ENCODE measurements around the gene SLC31A1.
A peak's percentile ranks its signal among the peaks of the same experiment; 100 is the strongest.

The SLC31A1 gene

DNA sequence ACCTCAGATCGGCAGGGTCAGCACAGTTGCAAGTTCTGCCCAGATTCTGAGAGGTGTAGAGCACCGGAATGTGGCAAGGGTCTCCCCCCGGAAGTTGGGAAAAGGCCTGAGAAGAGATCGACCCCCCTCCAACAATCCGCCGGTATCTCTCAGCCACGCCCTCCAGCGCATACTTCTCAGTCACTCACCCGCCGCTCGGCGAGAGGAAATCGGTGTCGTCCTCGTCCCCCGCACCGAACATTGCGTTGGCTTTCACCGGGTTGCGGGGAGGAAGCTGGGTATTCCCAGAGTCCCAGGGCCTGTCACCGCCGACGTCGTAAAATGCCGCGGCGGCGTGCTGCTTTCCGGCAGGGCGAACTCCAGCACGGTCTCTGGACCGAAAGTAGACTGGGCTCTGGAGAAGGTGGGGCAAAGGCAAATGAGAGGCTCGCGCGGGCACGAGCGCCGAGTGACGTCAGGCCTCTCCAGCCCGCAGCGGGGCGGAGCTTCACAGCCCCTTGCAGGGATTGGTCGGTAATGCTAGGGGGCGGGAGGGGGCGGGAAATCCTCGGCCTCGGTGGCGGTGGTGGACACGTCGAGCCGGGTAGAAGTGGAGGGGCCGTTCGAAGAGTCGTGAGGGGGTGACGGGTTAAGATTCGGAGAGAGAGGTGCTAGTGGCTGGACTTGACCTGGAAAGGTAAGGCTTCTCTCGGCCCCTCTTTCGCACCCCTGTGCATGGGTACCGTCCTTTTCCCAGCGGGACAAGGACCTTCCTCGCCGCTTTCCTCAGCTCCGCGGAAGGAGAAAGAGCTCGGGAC is at the start of gene SLC31A1, which contains the start of gene FKBP15:
TSS of gene SLC31A1 (plus strand) at position 542 of the 797 bp plus-strand sequence. CDS start 34,605 bp downstream, outside the sequence.
TSS of gene FKBP15 (minus strand) at position 275 of the 797 bp plus-strand sequence. CDS start at position 241, 34 bp downstream.
- peak; percentile 97 for DNase-seq
- ATAC-seq = peak; percentile 97

DNA sequence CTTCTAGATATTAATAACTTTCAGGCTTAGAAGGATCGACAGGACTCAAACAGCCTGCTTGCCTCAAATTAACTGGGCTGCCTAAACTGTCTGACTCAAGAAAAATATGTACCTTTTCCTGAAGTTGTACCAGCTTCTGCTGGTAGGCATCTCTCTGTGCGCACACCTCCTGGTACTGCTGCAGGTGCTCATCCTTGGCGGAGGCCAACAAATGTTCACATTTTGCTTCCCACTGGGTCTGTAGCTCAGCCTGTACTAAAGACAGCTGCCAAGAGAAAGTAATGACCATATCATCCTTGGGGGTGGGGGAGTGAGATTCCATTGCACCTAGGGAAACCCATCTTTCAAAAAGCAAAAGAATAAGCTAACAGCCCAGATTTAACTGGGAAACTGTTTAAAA is 48.0 kb upstream of the SLC31A1 start:
- ATAC-seq (no peak), DNase-seq (no peak)

DNA sequence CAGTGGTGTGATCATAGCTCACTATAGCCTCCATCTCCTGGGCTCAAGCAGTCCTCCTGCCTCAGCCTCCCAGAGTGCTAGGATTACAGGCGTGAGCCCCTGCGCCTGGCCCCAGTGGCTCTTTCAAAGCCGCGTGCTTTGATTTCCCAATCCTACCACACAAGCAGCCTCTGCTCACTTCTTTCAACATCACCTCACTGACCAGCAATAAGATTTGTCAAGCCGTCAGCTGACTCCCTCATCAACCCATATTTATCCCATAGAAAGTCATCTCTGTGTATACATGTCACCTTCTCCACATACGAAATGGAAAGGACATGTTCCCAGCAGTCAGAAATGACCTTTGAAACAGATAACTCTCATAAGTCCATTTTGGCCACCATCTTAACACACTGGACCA is 44.5 kb upstream of the SLC31A1 start:
- ATAC-seq (no peak), DNase-seq (no peak)

DNA sequence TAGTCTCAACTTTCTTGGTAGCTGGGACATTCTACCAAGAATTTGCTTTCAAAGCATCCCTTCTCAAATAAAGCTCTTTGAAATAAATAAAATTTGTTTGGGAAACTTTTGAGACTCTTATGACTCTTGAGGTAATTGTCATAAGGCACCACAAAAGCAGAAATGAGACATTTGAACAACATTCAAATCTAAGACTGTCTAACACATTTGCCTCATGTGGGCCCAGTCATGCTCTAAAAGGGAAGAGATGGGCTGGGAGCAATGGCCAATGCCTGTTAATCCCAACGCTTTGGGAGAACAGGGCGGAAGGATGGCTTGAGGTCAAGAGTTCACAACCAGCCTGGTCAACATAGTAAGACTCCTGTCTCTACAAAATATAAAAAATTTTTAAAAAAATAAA is 44.1 kb upstream of the SLC31A1 start:
- ATAC-seq (no peak), DNase-seq (no peak)

DNA sequence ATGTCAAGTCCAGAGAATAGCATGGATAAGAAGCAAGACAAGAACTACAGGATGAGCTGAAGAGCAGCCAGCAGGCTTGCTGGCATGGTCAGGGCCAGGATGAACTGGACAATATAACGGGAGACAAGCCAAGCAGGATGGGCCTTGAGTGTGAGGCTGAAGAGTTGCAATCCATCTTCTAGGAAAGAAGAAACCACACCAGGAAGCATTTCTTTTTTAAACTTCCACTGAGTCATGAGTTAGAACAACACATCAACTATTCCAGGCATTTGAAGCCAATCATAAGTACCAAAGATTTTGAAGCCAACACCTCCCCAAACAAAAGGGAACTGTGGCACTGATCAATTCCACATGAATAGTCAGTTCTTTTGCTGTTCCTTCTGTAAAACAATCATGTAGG is 43.3 kb upstream of the SLC31A1 start:
- DNase-seq (no peak), ATAC-seq (no peak)

DNA sequence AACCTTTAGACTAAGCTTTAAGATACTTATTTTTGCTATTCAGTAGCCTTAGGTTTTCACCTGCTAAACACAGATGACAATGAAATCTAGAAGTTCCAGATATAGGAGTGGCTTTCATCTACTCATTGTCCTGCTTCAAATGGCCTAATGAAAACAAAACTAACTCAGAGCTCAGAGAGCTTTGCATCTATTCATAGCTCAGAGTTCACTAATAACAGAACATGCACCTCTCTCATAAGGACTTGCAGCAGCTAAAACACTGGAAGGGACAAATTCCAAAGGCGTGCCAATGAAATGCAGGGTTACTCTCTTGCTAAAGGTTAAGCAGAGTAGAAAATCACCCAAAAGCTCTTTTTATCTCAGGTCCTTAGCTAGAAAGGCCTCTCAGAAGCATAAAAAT is 41.5 kb upstream of the SLC31A1 start:
- no peak for DNase-seq
- no peak for ATAC-seq

DNA sequence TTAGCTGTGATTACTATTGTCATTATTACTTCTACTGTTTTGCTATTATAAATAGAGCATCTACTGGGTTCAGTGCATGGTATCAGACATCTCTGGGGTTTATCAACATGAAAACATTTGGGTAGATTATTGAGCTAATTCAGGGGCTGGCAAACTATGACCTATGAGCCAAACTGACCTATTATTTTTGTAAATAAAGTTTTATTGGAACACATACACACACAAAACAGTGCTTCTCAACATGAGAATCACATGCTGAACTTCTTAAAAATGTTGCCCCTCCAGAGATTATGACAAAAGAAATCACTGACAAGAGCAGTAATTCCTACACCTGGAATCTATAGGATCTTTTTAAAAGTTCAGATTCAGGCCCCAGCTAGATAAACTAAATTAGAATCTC is 40.2 kb upstream of the SLC31A1 start:
- DNase-seq (no peak), ATAC-seq (no peak)

DNA sequence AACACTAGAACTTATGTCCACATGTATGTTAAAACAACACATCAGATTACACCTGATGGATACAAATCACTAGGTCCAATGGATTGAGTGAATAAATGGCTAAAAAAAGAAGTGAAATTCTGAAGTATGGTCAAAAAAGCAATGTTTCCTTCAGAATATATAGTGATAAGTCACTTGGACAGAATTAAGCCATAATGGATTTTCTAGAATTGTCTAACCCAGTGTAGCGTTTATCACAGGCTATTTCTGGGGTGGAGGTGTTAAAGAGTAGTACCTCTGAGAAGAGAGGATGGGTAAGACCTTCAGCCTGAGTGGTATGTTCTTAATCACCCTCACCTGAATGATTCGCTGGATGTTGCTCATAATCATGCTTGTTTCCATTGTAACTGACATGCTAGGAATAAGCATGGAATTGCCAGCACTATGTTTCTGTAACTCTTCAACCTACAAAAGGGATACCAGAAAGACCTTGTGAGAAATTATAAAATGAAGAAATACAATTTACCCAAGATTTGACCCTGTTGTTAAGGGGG is 37.3 kb upstream of the SLC31A1 start:
- ATAC-seq (no peak), DNase-seq (no peak)

DNA sequence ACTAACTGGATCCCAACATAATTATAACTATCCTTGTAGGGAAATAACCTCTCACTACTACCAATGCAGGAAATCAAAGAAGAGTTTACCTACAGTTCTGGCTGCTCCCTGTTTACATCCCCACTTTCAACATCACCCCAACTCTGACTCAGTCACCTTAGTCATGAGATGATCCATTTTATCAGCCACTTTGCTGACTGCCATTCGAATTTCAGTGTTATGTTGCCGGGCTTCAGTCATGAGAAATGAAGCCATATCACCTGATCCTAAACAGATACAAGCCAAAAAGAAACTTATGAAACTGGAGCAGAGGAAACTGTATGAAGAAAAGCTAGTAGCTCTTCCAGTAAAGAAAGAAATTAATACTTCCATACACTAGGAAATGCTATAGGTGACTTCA is 36.8 kb upstream of the SLC31A1 start:
- DNase-seq = no peak
- no peak for ATAC-seq

DNA sequence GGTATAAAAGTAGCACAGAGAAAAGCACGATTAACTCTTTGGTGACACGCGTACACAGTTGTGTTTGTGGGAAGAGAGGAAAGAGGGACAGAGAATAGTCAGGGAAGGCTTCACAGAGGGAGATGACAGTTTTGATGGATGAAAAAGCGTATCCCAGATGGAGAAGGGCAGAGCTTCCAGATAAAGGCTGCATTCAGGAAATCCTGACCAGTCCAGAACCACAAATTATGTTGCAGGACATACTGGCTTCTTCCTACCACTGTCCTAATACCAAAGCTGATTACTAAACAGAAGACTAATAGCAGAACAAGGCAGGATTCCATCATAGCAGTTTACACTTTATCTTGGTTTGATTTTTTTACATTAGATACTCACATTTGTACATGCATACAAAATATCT is 36.1 kb upstream of the SLC31A1 start:
- no peak for ATAC-seq

DNA sequence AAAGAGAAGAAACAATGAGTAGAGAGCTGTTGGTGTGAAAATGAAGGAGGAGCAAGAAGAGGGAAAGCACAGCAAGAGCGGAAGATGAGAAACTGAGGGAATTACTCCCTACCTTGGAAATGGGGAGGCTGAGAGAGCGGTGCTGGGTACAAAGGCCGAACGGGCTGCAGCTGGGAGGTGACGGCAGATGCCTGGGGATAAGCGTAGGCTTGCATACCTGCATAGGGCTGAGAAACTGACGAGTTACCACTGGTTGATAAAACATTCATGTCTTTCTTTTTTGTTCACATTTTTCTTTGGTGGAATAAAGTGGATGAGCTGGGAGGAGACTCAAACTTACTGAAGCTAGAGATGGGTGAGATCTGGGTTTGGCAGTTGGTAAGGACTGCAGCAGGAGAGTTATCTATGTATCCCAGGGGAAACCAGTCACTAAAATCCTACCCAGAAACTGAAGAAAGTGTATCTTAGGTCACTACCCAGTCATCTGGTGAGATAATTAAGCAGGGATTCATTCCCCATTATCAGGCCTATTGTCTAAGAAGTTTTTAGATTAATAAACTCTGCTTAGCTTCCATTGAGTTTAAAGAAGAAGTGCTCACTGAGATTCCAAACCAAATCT is 35.1 kb upstream of the SLC31A1 start:
- no peak for DNase-seq
- ATAC-seq = no peak

More for the DNA sequence above, 36.1 kb upstream of the SLC31A1 start:
- DNase-seq = no peak

DNA sequence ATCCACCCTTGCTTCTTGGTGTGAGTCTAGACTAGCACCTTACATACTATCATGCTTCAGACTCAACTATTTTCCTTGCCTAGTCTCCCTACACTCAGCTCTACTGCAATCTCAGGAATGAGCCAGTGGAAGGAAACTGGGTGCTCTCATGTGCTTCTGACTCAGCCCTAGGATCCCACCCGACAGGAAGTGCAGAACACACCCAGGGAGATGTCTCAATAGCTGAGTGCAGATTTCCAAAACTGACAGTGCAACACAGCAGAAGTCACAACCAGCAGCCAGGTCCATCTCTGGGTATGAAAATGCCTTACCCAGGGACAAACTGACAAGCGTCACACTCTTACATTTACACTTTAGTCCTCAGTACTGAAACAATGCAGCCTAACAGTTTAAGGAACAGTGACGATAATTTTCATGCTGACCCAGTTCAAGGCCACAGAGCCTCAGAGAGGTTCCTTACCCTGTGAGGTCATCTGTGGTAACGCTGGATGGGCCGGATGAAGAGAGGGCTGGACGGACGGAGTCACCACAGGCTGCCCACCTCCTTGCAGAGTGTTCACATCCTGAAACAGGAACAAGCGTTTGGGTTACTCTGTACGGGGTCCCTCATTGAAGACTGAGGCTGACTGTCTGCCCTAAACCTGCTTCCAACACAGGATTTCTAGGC is 33.3 kb upstream of the SLC31A1 start:
- ATAC-seq = peak; percentile 36
- DNase-seq = no peak

DNA sequence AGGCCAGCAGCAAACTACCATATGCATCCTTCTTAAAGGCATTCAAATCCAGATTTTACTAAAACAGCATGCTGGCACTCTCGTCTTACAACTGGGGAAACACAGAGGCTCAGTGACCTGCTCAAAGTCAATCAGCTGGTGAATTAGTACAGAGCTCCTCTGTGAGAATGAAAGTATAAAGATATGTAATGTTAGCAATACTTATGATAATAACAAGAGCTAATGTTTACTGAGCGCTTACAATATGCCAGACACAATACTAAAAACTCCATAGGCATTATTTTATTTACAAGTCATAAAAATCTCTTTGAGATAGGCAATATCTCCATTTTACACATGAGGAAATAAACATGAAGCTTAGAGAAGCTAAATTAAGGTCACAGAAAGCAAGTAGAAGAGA is 28.9 kb upstream of the SLC31A1 start:
- no peak for DNase-seq
- ATAC-seq = no peak

DNA sequence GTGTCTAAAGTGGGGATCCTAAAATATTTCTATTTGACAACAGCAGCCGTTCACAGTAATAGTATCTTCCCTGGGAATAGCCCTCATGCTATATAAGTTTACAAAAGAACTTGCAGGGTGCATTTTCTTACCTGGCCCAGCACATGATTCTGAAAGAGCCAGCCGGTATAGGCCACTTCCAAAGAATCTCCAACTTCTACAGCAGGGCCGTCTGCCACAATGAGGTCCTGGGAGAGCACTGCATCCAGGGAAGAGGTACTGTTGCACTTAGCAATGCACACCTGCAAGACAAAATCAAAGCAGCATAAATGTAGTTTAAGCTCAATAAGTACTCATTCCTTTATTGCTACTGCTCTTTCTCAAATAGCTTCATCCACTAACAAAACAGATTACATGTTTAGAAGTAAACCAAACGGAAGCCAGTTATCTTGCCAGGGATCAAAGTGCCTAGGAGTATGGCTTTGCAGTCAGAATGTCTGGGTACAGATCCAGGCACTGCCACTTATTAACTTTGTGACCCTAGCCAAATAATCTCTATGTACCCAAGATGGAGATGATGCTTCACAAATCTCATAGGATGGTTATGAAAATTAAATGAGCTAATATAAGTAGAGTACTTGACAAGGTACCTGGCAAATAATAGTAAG is 21.5 kb upstream of the SLC31A1 start:
- DNase-seq = no peak
- ATAC-seq = no peak

DNA sequence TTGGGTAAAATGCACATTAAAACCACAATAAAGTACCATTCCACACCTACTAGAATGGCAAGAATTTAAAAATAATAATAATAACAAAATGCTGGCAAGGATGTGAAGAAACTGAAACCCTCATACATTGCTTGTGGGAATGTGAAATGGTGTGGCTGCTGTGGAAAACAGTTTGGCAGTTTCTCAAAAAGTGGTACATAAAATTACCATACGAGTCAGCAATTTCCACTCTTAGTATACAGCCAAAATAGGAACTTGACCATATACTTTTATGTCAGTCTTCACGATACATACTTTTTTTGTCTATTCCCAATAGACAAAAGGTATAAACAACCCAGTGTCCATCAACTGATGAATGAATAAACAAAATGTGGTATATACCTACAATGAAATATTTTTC is 15.9 kb upstream of the SLC31A1 start:
- DNase-seq (no peak), ATAC-seq (no peak)

DNA sequence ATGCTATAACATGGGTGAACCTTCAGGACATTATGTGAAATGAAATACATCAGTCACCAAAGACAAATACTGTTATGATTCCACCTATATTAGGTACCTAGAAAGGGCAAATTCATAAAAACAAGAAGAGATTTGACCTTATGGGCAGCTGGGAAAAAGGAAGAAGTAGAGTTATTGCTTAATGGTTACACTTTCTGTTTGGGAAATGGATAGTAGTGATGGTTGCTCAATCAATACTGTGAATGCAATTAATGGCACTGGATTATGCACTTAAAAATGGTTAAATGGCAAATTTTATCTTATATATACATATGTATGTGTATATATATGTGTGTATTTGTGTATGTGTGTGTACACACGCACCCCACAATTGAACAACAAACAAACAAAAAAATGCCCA is 15.5 kb upstream of the SLC31A1 start:
- no peak for DNase-seq

DNA sequence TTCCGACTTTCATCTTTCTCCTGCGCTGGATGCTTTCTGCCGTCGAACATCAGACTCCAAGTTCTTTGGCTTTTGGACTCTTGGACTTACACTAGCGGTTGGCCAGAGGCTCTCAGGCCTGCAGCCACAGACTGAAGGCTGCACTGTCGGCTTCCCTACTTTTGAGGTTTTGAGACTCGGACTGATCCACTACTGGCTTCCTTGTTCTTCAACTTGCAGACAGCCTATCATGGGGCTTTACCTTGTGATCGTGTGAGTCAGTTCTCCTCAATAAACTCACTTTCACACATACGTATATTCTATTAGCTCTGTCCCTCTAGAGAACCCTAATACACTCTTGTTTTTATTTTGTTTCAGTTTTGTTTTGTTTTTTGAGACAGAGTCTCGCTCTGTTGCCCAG is 10.5 kb upstream of the SLC31A1 start:
- no peak for DNase-seq

More for the DNA sequence above, 15.5 kb upstream of the SLC31A1 start:
- ATAC-seq = no peak

DNA sequence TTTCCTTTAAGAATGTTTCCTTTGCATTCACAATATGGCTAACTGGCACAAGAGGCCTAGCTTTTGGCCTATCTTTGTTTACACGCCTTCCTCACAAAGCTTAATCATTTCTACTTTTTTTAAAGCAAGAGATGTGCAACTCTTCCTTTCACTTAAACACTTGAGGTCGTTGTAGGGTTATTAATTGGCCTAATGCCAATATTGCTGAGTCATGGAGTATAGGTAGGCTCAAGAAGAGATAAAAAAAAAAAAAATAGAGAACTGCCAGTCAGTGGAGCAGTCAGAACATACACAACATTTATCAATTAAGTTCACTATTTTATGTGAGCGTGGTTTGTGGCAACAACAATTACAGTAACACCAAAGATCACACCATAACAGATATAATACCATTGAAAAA is 6.2 kb upstream of the SLC31A1 start:
- ATAC-seq = no peak
- no peak for DNase-seq

More for the DNA sequence above, 10.5 kb upstream of the SLC31A1 start:
- ATAC-seq = no peak

DNA sequence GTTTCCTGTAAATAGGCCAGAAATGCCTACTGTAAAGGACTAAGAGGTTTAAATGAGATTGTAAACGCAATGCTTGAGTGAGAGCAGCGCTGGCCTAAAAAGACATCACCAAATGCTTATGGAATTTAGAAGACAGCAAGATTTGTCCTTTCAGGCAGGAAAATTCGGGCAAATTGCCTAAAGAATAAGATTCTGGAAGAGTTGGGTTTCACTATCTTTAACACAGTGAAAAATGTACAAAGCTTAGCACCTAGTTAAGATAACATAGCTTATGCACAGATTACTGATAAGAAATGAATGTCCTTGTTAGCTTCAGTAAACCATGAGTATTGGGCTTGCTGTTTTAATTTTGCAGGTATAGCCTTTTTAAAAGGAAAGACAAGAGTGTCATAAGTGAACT is 4.9 kb upstream of the SLC31A1 start:
- ATAC-seq = no peak
- DNase-seq = no peak

DNA sequence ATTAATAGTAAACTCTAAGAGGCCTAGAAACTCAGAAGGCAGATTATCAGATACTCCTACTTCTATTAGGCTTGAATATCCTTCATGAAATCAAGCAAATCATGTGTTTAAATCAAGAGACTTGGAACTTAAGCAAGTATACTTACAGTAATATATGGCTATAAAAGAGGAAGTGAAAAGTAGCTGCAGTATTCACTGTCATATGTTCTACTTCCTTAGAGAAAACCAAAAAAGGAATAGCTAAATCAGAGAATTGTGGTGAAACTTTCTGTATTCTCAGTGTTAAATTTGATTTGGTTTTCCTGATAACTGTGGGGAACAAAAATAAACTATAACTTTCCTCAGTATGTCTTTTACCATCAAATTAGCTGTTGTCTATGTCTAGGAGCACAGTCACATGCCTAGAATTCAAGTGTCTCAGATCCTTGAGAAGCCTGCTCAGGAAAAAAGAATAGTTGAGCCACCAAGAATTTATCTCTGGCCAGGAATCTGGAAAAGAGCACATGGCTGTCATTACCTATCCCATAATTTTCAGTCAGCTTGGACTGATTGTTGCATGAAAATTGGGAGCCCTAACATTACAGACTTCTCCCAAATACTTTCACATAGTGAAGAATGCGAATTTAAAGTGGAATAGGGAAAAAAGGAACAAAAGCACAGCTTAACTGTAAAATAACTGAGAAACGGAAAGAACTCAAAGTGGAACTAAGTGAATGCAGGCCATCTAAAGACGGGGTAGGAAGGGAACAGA is 2.0 kb upstream of the SLC31A1 start:
- ATAC-seq = no peak
- no peak for DNase-seq

DNA sequence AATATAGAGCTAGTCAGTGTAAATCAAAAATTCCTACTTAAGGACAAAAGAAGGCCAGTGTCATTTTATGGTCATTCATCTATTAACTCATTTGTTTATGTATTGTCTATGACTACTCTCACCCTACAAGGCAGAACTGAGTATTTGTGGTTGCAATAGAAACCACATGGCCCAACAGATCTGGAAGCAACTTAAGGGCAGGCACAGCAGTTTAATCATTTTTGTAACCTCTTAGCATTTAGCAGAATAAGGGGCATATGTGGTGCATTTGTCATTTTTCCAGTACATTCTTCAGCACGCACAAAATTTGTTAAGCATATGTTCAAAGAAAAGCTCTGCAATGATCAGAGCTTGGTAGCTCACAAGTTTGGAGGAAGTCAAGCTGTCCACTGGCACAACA is 1.4 kb upstream of the SLC31A1 start:
- peak; percentile 64 for ATAC-seq

More for the DNA sequence above, 1.4 kb upstream of the SLC31A1 start:
- no peak for DNase-seq
